Activated T-helper 1 cell treated with anti-CD3 and anti-CD28 coated beads, Interleukin-12 subunit alpha, Interleukin-12 subunit beta, Interleukin-2, Interleukin-4 antibody, amounts not matched to agents 30 ng/mL and 10 ng/mL and 1 ng/mL, durations not matched to agents 14 hours and 24 hours and 36 hours (primary cell): ENCODE measurements around the gene CIAO3. TPM values are rescaled to one million over a fixed set of nuclear protein-coding genes. Genes with fewer than 3 reads are reported as not detected.
A peak's percentile ranks its signal among the peaks of the same experiment; 100 is the strongest.

Experiments
- DNase-seq: peaks from one replicate; pipeline ENCODE4 v3.0.0; 2021; ENCODE audit warnings: low spot score
- H3K27ac Mint-ChIP-seq: one replicate; pipeline ENCODE4 v1.8.0; 2021; ENCODE audit warnings: mild to moderate bottlenecking, mixed read lengths
- H3K27me3 Mint-ChIP-seq: one replicate; pipeline ENCODE4 v1.8.0; 2022; ENCODE audit warnings: mild to moderate bottlenecking, moderate library complexity, mixed read lengths; ENCODE audit not compliant: insufficient read depth
- H3K36me3 Mint-ChIP-seq: one replicate; pipeline ENCODE4 v1.8.0; 2021; ENCODE audit warnings: low read depth, mixed read lengths
- H3K4me1 Mint-ChIP-seq: one replicate; pipeline ENCODE4 v1.8.0; 2021; ENCODE audit warnings: low read depth, mixed read lengths
- H3K4me3 Mint-ChIP-seq: one replicate; pipeline ENCODE4 v1.8.0; 2021; ENCODE audit warnings: mild to moderate bottlenecking, moderate library complexity, mixed read lengths
- H3K9me3 Mint-ChIP-seq: one replicate; pipeline ENCODE4 v1.8.0; 2021; ENCODE audit warnings: mixed read lengths
- intact Hi-C: fragments of 100-400 bp; cut with micrococcal nuclease; formaldehyde crosslinking; loops from one replicate; pipeline ENCODE4 v1.15.1; 2024
- total RNA-seq: library from RNA; stranded (reverse); gene quantifications from 2 replicates; pipeline ENCODE4 v1.2.3, GENCODE V29; 2022

The CIAO3 gene
- total RNA-seq, 1 donor from 2014 or later: 43.1 TPM

GRCh38 chr16:734208-734980 lies 6.4 kb downstream of the CIAO3 start:
- peaks cover 17% of the 10 kb centered on the region for H3K36me3 Mint-ChIP-seq
- peaks cover 17% of the 10 kb centered on the region for H3K4me1 Mint-ChIP-seq
- intact Hi-C loops: no loop called here
- no peaks in the 10 kb centered on the region for H3K9me3 Mint-ChIP-seq
- no peaks in the 10 kb centered on the region for H3K27me3 Mint-ChIP-seq
- H3K27ac Mint-ChIP-seq: no peak overlapping the region
- DNase-seq: no peak
- H3K4me3 Mint-ChIP-seq: no peak overlapping the region

- DNase-seq: no peak
- intact Hi-C loops: no loop called here
Observed at GRCh38 chr16:733382-734207, 7.2 kb downstream of the CIAO3 start.

GRCh38 chr16:732936-733335 lies 7.9 kb downstream of the CIAO3 start:
- Mint-ChIP-seq H3K27me3 (no peaks in the 10 kb centered on the region), H3K4me3 (no peak overlapping the region), H3K4me1 (peaks cover 15% of the 10 kb centered on the region), H3K27ac (no peak overlapping the region), H3K9me3 (no peaks in the 10 kb centered on the region), H3K36me3 (peaks cover 13% of the 10 kb centered on the region)
- intact Hi-C loops: no loop called here
- no peak for DNase-seq

More at GRCh38 chr16:733382-734207, 7.2 kb downstream of the CIAO3 start:
- Mint-ChIP-seq H3K4me3 (no peak overlapping the region), H3K9me3 (no peaks in the 10 kb centered on the region), H3K27ac (no peak overlapping the region), H3K4me1 (peaks cover 17% of the 10 kb centered on the region), H3K27me3 (no peaks in the 10 kb centered on the region), H3K36me3 (peaks cover 15% of the 10 kb centered on the region)

- Mint-ChIP-seq H3K9me3 (no peaks in the 10 kb centered on the region), H3K4me1 (peaks cover 13% of the 10 kb centered on the region), H3K36me3 (peaks cover 11% of the 10 kb centered on the region), H3K27ac (no peak overlapping the region), H3K4me3 (no peak overlapping the region), H3K27me3 (no peaks in the 10 kb centered on the region)
- DNase-seq: no peak
- intact Hi-C loops: no loop called here
Observed at GRCh38 chr16:732332-732731, 8.5 kb downstream of the CIAO3 start.

- H3K36me3 Mint-ChIP-seq: peaks cover 6% of the 10 kb centered on the region
- H3K9me3 Mint-ChIP-seq: no peaks in the 10 kb centered on the region
- intact Hi-C loops: no loop called here
- H3K4me1 Mint-ChIP-seq: peaks cover 7% of the 10 kb centered on the region
- H3K4me3 Mint-ChIP-seq: no peak overlapping the region
- no peak for DNase-seq
- no peak overlapping the region for H3K27ac Mint-ChIP-seq
- H3K27me3 Mint-ChIP-seq: no peaks in the 10 kb centered on the region
Observed at GRCh38 chr16:730666-731509, 9.9 kb downstream of the CIAO3 start.

GRCh38 chr16:729768-730665 lies 10.8 kb downstream of the CIAO3 start:
- peak overlapping the region; percentile 15 for H3K4me3 Mint-ChIP-seq
- no peak for DNase-seq

GRCh38 chr16:728890-729744 lies 11.7 kb downstream of the CIAO3 start:
- H3K27ac Mint-ChIP-seq: no peak overlapping the region
- no peaks in the 10 kb centered on the region for H3K36me3 Mint-ChIP-seq
- no peak overlapping the region for H3K4me3 Mint-ChIP-seq
- H3K4me1 Mint-ChIP-seq: no peaks in the 10 kb centered on the region
- DNase-seq: no peak
- H3K9me3 Mint-ChIP-seq: no peaks in the 10 kb centered on the region
- intact Hi-C loops: no loop called here
- H3K27me3 Mint-ChIP-seq: peaks cover 3% of the 10 kb centered on the region

More at GRCh38 chr16:729768-730665, 10.8 kb downstream of the CIAO3 start:
- Mint-ChIP-seq H3K27ac (no peak overlapping the region), H3K27me3 (peaks cover 2% of the 10 kb centered on the region), H3K36me3 (no peaks in the 10 kb centered on the region), H3K9me3 (no peaks in the 10 kb centered on the region), H3K4me1 (no peaks in the 10 kb centered on the region)
- intact Hi-C loops: no loop called here

- intact Hi-C loops: no loop called here
- H3K4me3 Mint-ChIP-seq: peak overlapping the region; percentile 26
Observed at GRCh38 chr16:728131-728889, 12.5 kb downstream of the CIAO3 start.

GRCh38 chr16:727291-727977 lies 13.4 kb downstream of the CIAO3 start:
- Mint-ChIP-seq H3K36me3 (no peaks in the 10 kb centered on the region), H3K27ac (no peak overlapping the region), H3K4me3 (peak overlapping the region; percentile 49), H3K9me3 (no peaks in the 10 kb centered on the region), H3K4me1 (no peaks in the 10 kb centered on the region), H3K27me3 (peaks cover 3% of the 10 kb centered on the region)
- intact Hi-C loops: no loop called here
- no peak for DNase-seq

More at GRCh38 chr16:728131-728889, 12.5 kb downstream of the CIAO3 start:
- Mint-ChIP-seq H3K27me3 (peaks cover 3% of the 10 kb centered on the region), H3K9me3 (no peaks in the 10 kb centered on the region), H3K4me1 (no peaks in the 10 kb centered on the region), H3K36me3 (no peaks in the 10 kb centered on the region), H3K27ac (no peak overlapping the region)
- peak; percentile 57 for DNase-seq

- intact Hi-C loops: no loop called here
- DNase-seq: peak; percentile 38
- H3K4me1 Mint-ChIP-seq: no peaks in the 10 kb centered on the region
- H3K4me3 Mint-ChIP-seq: peak within 1 kb of the TSS; percentile 75
- H3K27ac Mint-ChIP-seq: no peak within 1 kb of the TSS
- no peaks in the 10 kb centered on the region for H3K9me3 Mint-ChIP-seq
- H3K36me3 Mint-ChIP-seq: no peaks in the 10 kb centered on the region
- peaks cover 3% of the 10 kb centered on the region for H3K27me3 Mint-ChIP-seq
Observed at GRCh38 chr16:726438-727290, 14.1 kb downstream of the CIAO3 start, which contains the start of the genes CCDC78 and HAGHL. Gene CCDC78 (minus strand): TSS chr16:726443. CDS start chr16:726367, 76 bp downstream. Gene HAGHL (plus strand): TSS chr16:727106. CDS start chr16:727510, 404 bp downstream.
